IMR-90 (cell line): ENCODE data around the gene PNP. TPM values are rescaled to one million over a fixed set of nuclear protein-coding genes. Genes with fewer than 3 reads are reported as not detected.

ENCODE experiments used
- ATAC-seq: fragments of 200-7000 bp; cut with Tn5 transposase; 2 replicates; pipeline ENCODE4 v1.9.1; 2020; ENCODE audit warnings: low read depth, mild to moderate bottlenecking, moderate library complexity
- BruUV-seq: library from RNA; stranded (reverse); fragments of 400-500 nt; replicated peaks from 2 replicates; lab custom pipeline; 2021; lab: Mats Ljungman, UMichigan
- CTCF ChIA-PET: fragments of 300-600 bp; formaldehyde crosslinking; extraction: SDS; loops from one replicate; lab custom pipeline; 2021; ENCODE audit warnings: antibody characterized with exemption; lab: Yijun Ruan, JAX
- POLR2A ChIA-PET: fragments of 300-600 bp; sonication (Branson Sonifier 250); formaldehyde crosslinking; loops from one replicate; lab custom pipeline; 2022; ENCODE audit warnings: antibody characterized with exemption; ENCODE audit not compliant: unreplicated experiment; lab: Charles Lee
- DNase-seq: peaks from one replicate; pipeline ENCODE4 v3.0.0; 2013
- H2AFZ ChIP-seq: replicated peaks from 2 replicates; pipeline ENCODE3; 2013; ENCODE audit warnings: low read length, mild to moderate bottlenecking; ENCODE audit not compliant: poor library complexity
- H2AK5ac ChIP-seq: 2 replicates; pipeline ENCODE4 v1.6.1; 2013; ENCODE audit warnings: low read depth, low read length, inconsistent platforms
- H2AK9ac ChIP-seq: replicated peaks from 2 replicates; pipeline ENCODE3; 2013; ENCODE audit warnings: mild to moderate bottlenecking, low read depth, low read length, moderate library complexity; ENCODE audit not compliant: poor library complexity
- H2BK120ac ChIP-seq: 2 replicates; pipeline ENCODE4 v1.6.1; 2013; ENCODE audit warnings: low read depth, low read length, inconsistent platforms
- H2BK15ac ChIP-seq: 3 replicates; pipeline ENCODE4 v1.6.1; 2013; ENCODE audit warnings: low read depth, low read length, inconsistent platforms
- H2BK20ac ChIP-seq: 2 replicates; pipeline ENCODE4 v1.6.1; 2013; ENCODE audit warnings: low read depth, mild to moderate bottlenecking, inconsistent platforms, low read length, moderate library complexity
- H2BK5ac ChIP-seq: 2 replicates; pipeline ENCODE4 v1.6.1; 2013; ENCODE audit warnings: mild to moderate bottlenecking, low read depth, low read length, inconsistent platforms; ENCODE audit not compliant: poor library complexity, severe bottlenecking
- H3K14ac ChIP-seq: replicated peaks from 2 replicates; pipeline ENCODE4 v1.6.1; 2013; ENCODE audit warnings: low read depth, low read length, inconsistent platforms
- H3K18ac ChIP-seq: 2 replicates; pipeline ENCODE4 v1.6.1; 2013; ENCODE audit warnings: low read depth, low read length, control low read depth
- H3K23ac ChIP-seq: 2 replicates; pipeline ENCODE4 v1.6.1; 2013; ENCODE audit warnings: low read depth, low read length, inconsistent platforms
- H3K27ac ChIP-seq: 2 replicates; pipeline ENCODE4 v1.5.1; 2013; ENCODE audit warnings: mild to moderate bottlenecking, control low read depth, low read length; ENCODE audit not compliant: insufficient read depth
- H3K27me3 ChIP-seq: 2 replicates; pipeline ENCODE4 v1.6.1; 2013; ENCODE audit warnings: low read length; ENCODE audit not compliant: control insufficient read depth, insufficient read depth
- H3K36me3 ChIP-seq: 2 replicates; pipeline ENCODE4 v1.6.1; 2013; ENCODE audit warnings: low read length, mixed read lengths; ENCODE audit not compliant: control insufficient read depth, insufficient read depth
- H3K4ac ChIP-seq: 2 replicates; pipeline ENCODE4 v1.6.1; 2013; ENCODE audit warnings: low read depth, low read length, inconsistent platforms
- H3K4me1 ChIP-seq: 2 replicates; pipeline ENCODE4 v1.6.1; 2013; ENCODE audit warnings: low read length, mixed read lengths; ENCODE audit not compliant: control insufficient read depth, insufficient read depth
- H3K4me2 ChIP-seq: 2 replicates; pipeline ENCODE4 v1.6.1; 2013; ENCODE audit warnings: low read depth, mild to moderate bottlenecking, control low read depth, low read length, moderate library complexity
- H3K4me3 ChIP-seq: 2 replicates; pipeline ENCODE4 v1.5.1; 2013; ENCODE audit warnings: low read depth, mild to moderate bottlenecking, control low read depth, low read length, moderate library complexity; ENCODE audit not compliant: insufficient read depth
- H3K56ac ChIP-seq: 2 replicates; pipeline ENCODE4 v1.6.1; 2013; ENCODE audit warnings: low read length, inconsistent platforms; ENCODE audit not compliant: insufficient read depth; ENCODE audit errors: extremely low read depth
- H3K79me1 ChIP-seq, 2 experiments: 2 replicates each; pipeline ENCODE4 v1.6.1; 2013; ENCODE audit warnings: low read length in 2 of 2, inconsistent platforms in 1 of 2, low read depth in 1 of 2
- H3K9ac ChIP-seq: 2 replicates; pipeline ENCODE4 v1.6.1; 2013; ENCODE audit warnings: low read depth, low read length, control low read depth
- H3K9me1 ChIP-seq: 2 replicates; pipeline ENCODE4 v1.6.1; 2013; ENCODE audit warnings: low read length, inconsistent platforms; ENCODE audit not compliant: insufficient read depth
- H3K9me3 ChIP-seq: 2 replicates; pipeline ENCODE4 v1.6.1; 2013; ENCODE audit warnings: low read length; ENCODE audit not compliant: control insufficient read depth, insufficient read depth
- H4K20me1 ChIP-seq: 2 replicates; pipeline ENCODE4 v1.6.1; 2013; ENCODE audit warnings: low read length, inconsistent platforms; ENCODE audit not compliant: insufficient read depth
- H4K5ac ChIP-seq: 2 replicates; pipeline ENCODE4 v1.6.1; 2013; ENCODE audit warnings: mild to moderate bottlenecking, low read depth, low read length, control low read depth
- H4K8ac ChIP-seq, 2 experiments: 2 replicates each; pipeline ENCODE4 v1.6.1; 2013; ENCODE audit warnings: low read depth in 2 of 2, low read length in 2 of 2, control low read depth in 1 of 2, inconsistent platforms in 1 of 2
- H4K91ac ChIP-seq: 2 replicates; pipeline ENCODE4 v1.6.1; 2013; ENCODE audit warnings: low read depth, low read length, inconsistent platforms; ENCODE audit not compliant: insufficient read depth
- BHLHE40 ChIP-seq: fragments of 150-350 bp; IDR thresholded peaks from 2 replicates; pipeline ENCODE4 v1.6.1; 2016; ENCODE audit warnings: mild to moderate bottlenecking, low read depth, low read length
- CEBPB ChIP-seq: IDR thresholded peaks from 2 replicates; pipeline ENCODE4 v1.6.1; 2012; ENCODE audit warnings: low read depth, low read length, improper control_type of control experiment
- CHD1 ChIP-seq: IDR thresholded peaks from 2 replicates; pipeline ENCODE4 v1.6.1; 2012; ENCODE audit warnings: low read depth, low read length, improper control_type of control experiment
- ELK1 ChIP-seq: fragments of 150-350 bp; IDR thresholded peaks from 2 replicates; pipeline ENCODE4 v1.6.1; 2016; ENCODE audit warnings: low read depth, mild to moderate bottlenecking, low read length, moderate library complexity, borderline replicate concordance
- FOS ChIP-seq: fragments of 150-350 bp; IDR thresholded peaks from 2 replicates; pipeline ENCODE4 v1.6.1; 2016; ENCODE audit warnings: low read depth, low read length
- MAZ ChIP-seq: IDR thresholded peaks from 2 replicates; pipeline ENCODE4 v1.6.1; 2012; ENCODE audit warnings: low read depth, mild to moderate bottlenecking, low read length, improper control_type of control experiment, moderate library complexity, borderline replicate concordance
- MXI1 ChIP-seq: IDR thresholded peaks from 2 replicates; pipeline ENCODE4 v1.6.1; 2012; ENCODE audit warnings: low read depth, mild to moderate bottlenecking, low read length, moderate library complexity, borderline replicate concordance
- NFE2L2 ChIP-seq: fragments of 150-350 bp; IDR thresholded peaks from 2 replicates; pipeline ENCODE4 v1.6.1; 2016; ENCODE audit warnings: low read depth, mild to moderate bottlenecking, low read length
- POLR2A ChIP-seq: IDR thresholded peaks from 2 replicates; pipeline ENCODE4 v1.6.1; 2012; ENCODE audit warnings: mild to moderate bottlenecking, low read depth, low read length
- RAD21 ChIP-seq: IDR thresholded peaks from 2 replicates; pipeline ENCODE4 v1.6.1; 2012; ENCODE audit warnings: low read length, improper control_type of control experiment
- RFX5 ChIP-seq: IDR thresholded peaks from 2 replicates; pipeline ENCODE4 v1.8.0; 2012; ENCODE audit warnings: low read depth, mild to moderate bottlenecking, low read length, moderate library complexity
- SMC3 ChIP-seq: fragments of 150-350 bp; IDR thresholded peaks from 2 replicates; pipeline ENCODE4 v1.6.1; 2016; ENCODE audit warnings: low read depth, mild to moderate bottlenecking, antibody characterized with exemption, low read length, moderate library complexity
- USF2 ChIP-seq: fragments of 150-350 bp; IDR thresholded peaks from 2 replicates; pipeline ENCODE4 v1.6.1; 2017; ENCODE audit warnings: mild to moderate bottlenecking, antibody characterized with exemption, low read length, low read depth
- WGBS, 2 experiments: methylation state at CpG; one replicate each; pipeline versions ENCODE4 v1.1.5 to v1.1.7; 2013; ENCODE audit warnings: missing lambda C conversion rate in 2 of 2; ENCODE audit not compliant: insufficient read length in 1 of 2; ENCODE audit errors: extremely low coverage in 2 of 2; 5-methylcytosine and 5-hydroxymethylcytosine counted together
- dilution Hi-C: fragments of 300-500 bp; cut with HindIII; formaldehyde crosslinking; loops from one replicate; pipeline ENCODE4 v1.14.3; 2018; ENCODE audit warnings: low sequenced_read_pairs; ENCODE audit not compliant: unreplicated experiment
- in situ Hi-C: fragments of 300-500 bp; cut with MboI; formaldehyde crosslinking; loops from 3 replicates; pipeline ENCODE4 v1.14.3; 2019; ENCODE audit warnings: low sequenced_read_pairs, inconsistent platforms, mixed read lengths
- intact Hi-C: fragments of 100-400 bp; cut with micrococcal nuclease; formaldehyde crosslinking; loops from 2 replicates; pipeline ENCODE4 v1.10.0; 2022
- polyA plus RNA-seq, 3 experiments: library from polyadenylated mRNA; depleted of rRNA; stranded (reverse); fragments of >200 nt; gene quantifications; 2 replicates each; pipeline ENCODE4 v1.2.3, GENCODE V29; 2012; ENCODE audit warnings: low replicate concordance in 1 of 3
- total RNA-seq: library from RNA; depleted of rRNA; stranded (reverse); fragments of >200 nt; gene quantifications from 2 replicates; pipeline ENCODE4 v1.2.3, GENCODE V29; 2012
- TF ChIP-seq, protein P1 (sequence below): conservative IDR thresholded peaks from 2 replicates; pipeline ENCODE4 v1.5.1; 2012; ENCODE audit warnings: mild to moderate bottlenecking, low read depth, low read length, improper control_type of control experiment

The PNP gene
- total and polyA plus RNA-seq, 2 of the 4 experiments (the other 2 are of a cell fraction), result 53.4 to 68.8 TPM

GRCh38 chr14:20419419-20419818 lies 49.8 kb upstream of the PNP start (continued):
- TF ChIP-seq BHLHE40 (no peak), MAZ (no peak), FOS (no peak)

- Histone ChIP-seq H2BK120ac (no peak overlapping the region), H3K4ac (no peak overlapping the region), H3K36me3 (no peaks in the 10 kb centered on the region), H3K4me1 (no peaks in the 10 kb centered on the region), H2BK15ac (no peak overlapping the region), H2AFZ (no peak overlapping the region), H4K8ac (no peak overlapping the region), H3K27ac (no peak overlapping the region), H3K9me3 (no peaks in the 10 kb centered on the region), H3K4me3 (no peak overlapping the region), H2AK5ac (no peak overlapping the region), H2BK20ac (no peak overlapping the region), H3K27me3 (peaks cover 3% of the 10 kb centered on the region), H3K14ac (no peak overlapping the region), H3K9me1 (no peaks in the 10 kb centered on the region), H3K56ac (no peak overlapping the region), H2AK9ac (no peak overlapping the region), H3K9ac (no peak overlapping the region), H3K4me2 (no peak overlapping the region), H3K18ac (no peak overlapping the region), H3K79me1 (no peaks in the 10 kb centered on the region), H4K91ac (no peak overlapping the region), H4K20me1 (no peaks in the 10 kb centered on the region), H3K23ac (no peak overlapping the region), H2BK5ac (no peak overlapping the region), H4K5ac (no peak overlapping the region)
- ATAC-seq (no peak), DNase-seq (no peak)
- intact Hi-C loops (no loop called here), in situ Hi-C loops (no loop called here), dilution Hi-C loops (no loop called here)
- ChIA-PET POLR2A (no interaction called here), CTCF (no interaction called here)
- TF ChIP-seq BHLHE40, result no peak
- no peak for TF ChIP-seq CEBPB
- no peak for TF ChIP-seq USF2
- no peak for TF ChIP-seq NFE2L2
- TF ChIP-seq FOS, result no peak
- no peak for TF ChIP-seq RAD21
- TF ChIP-seq, protein P1, sequence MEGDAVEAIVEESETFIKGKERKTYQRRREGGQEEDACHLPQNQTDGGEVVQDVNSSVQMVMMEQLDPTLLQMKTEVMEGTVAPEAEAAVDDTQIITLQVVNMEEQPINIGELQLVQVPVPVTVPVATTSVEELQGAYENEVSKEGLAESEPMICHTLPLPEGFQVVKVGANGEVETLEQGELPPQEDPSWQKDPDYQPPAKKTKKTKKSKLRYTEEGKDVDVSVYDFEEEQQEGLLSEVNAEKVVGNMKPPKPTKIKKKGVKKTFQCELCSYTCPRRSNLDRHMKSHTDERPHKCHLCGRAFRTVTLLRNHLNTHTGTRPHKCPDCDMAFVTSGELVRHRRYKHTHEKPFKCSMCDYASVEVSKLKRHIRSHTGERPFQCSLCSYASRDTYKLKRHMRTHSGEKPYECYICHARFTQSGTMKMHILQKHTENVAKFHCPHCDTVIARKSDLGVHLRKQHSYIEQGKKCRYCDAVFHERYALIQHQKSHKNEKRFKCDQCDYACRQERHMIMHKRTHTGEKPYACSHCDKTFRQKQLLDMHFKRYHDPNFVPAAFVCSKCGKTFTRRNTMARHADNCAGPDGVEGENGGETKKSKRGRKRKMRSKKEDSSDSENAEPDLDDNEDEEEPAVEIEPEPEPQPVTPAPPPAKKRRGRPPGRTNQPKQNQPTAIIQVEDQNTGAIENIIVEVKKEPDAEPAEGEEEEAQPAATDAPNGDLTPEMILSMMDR, result no peak
- no peak for TF ChIP-seq MAZ
- TF ChIP-seq POLR2A, result no peak
- no peak for TF ChIP-seq RFX5
- no peak for TF ChIP-seq SMC3
- TF ChIP-seq CHD1, result no peak
- TF ChIP-seq MXI1, result no peak
- TF ChIP-seq ELK1, result no peak
- no TSS peak for BruUV-seq
- no CpG with 5 or more reads among the region's 2 CpGs for WGBS, 2 experiments
Measured at GRCh38 chr14:20421267-20421666, 47.9 kb upstream of the PNP start.
